ENCODE data around the gene KCTD8.

DNA sequence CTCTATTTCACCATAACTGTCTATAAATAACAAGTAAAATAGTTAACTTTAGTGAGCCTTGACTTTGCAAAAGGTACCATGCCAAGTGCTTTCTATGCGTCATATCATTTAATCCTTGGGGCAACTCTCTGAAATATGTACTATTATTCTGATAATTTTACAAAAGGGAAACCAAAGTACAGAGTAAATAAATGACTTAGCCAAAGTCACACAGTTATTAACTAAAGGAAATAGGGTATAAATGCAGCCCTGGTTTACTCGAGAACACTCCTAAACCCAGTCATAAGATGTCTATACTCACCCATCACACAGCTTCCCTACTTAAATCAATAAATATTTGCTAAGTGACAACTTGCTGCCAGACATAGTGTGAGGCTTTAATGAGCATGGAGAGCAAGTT, 14.4 kb downstream of the KCTD8 start:
- TF ChIP-seq, protein P1, sequence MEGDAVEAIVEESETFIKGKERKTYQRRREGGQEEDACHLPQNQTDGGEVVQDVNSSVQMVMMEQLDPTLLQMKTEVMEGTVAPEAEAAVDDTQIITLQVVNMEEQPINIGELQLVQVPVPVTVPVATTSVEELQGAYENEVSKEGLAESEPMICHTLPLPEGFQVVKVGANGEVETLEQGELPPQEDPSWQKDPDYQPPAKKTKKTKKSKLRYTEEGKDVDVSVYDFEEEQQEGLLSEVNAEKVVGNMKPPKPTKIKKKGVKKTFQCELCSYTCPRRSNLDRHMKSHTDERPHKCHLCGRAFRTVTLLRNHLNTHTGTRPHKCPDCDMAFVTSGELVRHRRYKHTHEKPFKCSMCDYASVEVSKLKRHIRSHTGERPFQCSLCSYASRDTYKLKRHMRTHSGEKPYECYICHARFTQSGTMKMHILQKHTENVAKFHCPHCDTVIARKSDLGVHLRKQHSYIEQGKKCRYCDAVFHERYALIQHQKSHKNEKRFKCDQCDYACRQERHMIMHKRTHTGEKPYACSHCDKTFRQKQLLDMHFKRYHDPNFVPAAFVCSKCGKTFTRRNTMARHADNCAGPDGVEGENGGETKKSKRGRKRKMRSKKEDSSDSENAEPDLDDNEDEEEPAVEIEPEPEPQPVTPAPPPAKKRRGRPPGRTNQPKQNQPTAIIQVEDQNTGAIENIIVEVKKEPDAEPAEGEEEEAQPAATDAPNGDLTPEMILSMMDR (IDR thresholded peaks at IDR 0.05; ENCODE audit: extremely low read depth in 1 of 2, insufficient read depth in 1 of 2, low read depth in 1 of 2, low read length in 2 of 2), result no peak
- no peak for TF ChIP-seq POLR2A (IDR thresholded peaks at IDR 0.05; ENCODE audit: low read depth, low read length)
- TF ChIP-seq, protein P2, sequence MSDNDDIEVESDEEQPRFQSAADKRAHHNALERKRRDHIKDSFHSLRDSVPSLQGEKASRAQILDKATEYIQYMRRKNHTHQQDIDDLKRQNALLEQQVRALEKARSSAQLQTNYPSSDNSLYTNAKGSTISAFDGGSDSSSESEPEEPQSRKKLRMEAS (IDR thresholded peaks at IDR 0.05; ENCODE audit: insufficient read depth, insufficient read length), result no peak
